A549 (cell line): ENCODE measurements around the gene DSP. TPM values are rescaled to one million over a fixed set of nuclear protein-coding genes. Genes with fewer than 3 reads are reported as not detected.

ENCODE experiments used
- ATAC-seq, 2 experiments: fragments of 200-7000 bp in 1 of 2; fragments of >200 bp in 1 of 2; cut with Nextera tagmentation in 1 of 2; cut with Tn5 transposase in 1 of 2; 3 replicates each; pipeline versions ENCODE4 v1.8.0 to v1.9.1; 2018 to 2020; ENCODE audit warnings: mild to moderate bottlenecking in 1 of 2, moderate library complexity in 1 of 2
- CTCF ChIA-PET: fragments of 300-600 bp; sonication (Branson Sonifier 250); formaldehyde crosslinking; extraction: SDS; loops from one replicate; lab custom pipeline; 2021; ENCODE audit warnings: antibody characterized with exemption, inconsistent platforms; lab: Yijun Ruan, JAX
- POLR2A ChIA-PET: fragments of 350-600 bp; formaldehyde crosslinking; extraction: SDS; loops from one replicate; lab custom pipeline; 2021; ENCODE audit warnings: antibody characterized with exemption, inconsistent platforms; lab: Yijun Ruan, JAX
- DNase-seq, 2 experiments: peaks; one replicate each; pipeline versions ENCODE4 v3.0.0 to v3.0.0-alpha.2; 2011 to 2016; ENCODE audit warnings: low read depth in 1 of 2, low spot score in 1 of 2
- FAIRE-seq: peaks from 2 replicates; lab custom pipeline; 2011; peaks lifted over from hg19 to GRCh38; lab: Jason Lieb, UNC
- H3K27ac ChIP-seq, 2 experiments: fragments of >200 bp; sonication (Bioruptor Twin); formaldehyde crosslinking; 3 replicates each; pipeline ENCODE4 v1.5.1; 2016 to 2017
- H3K4me1 ChIP-seq: fragments of >200 bp; sonication (Bioruptor Twin); formaldehyde crosslinking; 3 replicates; pipeline ENCODE4 v1.6.1; 2016
- H3K4me2 ChIP-seq: fragments of >200 bp; sonication (Bioruptor Twin); formaldehyde crosslinking; 3 replicates; pipeline ENCODE4 v1.6.1; 2016
- H3K4me3 ChIP-seq: fragments of >200 bp; sonication (Bioruptor Twin); formaldehyde crosslinking; 3 replicates; pipeline ENCODE4 v1.5.1; 2016
- H3K9me3 ChIP-seq: fragments of >200 bp; sonication (Bioruptor Twin); formaldehyde crosslinking; 3 replicates; pipeline ENCODE4 v1.6.1; 2016
- CEBPB ChIP-seq, 2 experiments: fragments of >200 bp in 1 of 2; sonication (Bioruptor Twin) in 1 of 2; formaldehyde crosslinking in 1 of 2; IDR thresholded peaks; 2 replicates each; pipeline ENCODE4 v1.6.1; 2012 to 2016
- CHD4 ChIP-seq: fragments of 200-600 bp; sonication (generic); IDR thresholded peaks from 2 replicates; pipeline ENCODE4 v1.6.1; 2016; ENCODE audit warnings: antibody characterized with exemption, mild to moderate bottlenecking, borderline replicate concordance
- FOSB ChIP-seq: fragments of 250-450 bp; sonication (Bioruptor Pico); IDR thresholded peaks from 2 replicates; pipeline ENCODE4 v1.5.0; 2020; ENCODE audit warnings: mild to moderate bottlenecking, moderate library complexity
- FOXS1 ChIP-seq: fragments of 250-450 bp; sonication (Bioruptor Pico); IDR thresholded peaks from 2 replicates; pipeline ENCODE4 v1.5.0; 2020; ENCODE audit warnings: mild to moderate bottlenecking, moderate library complexity
- HOXA7 ChIP-seq: fragments of 250-450 bp; sonication (Bioruptor Pico); IDR thresholded peaks from 2 replicates; pipeline ENCODE4 v1.5.0; 2020; ENCODE audit warnings: mild to moderate bottlenecking, moderate library complexity
- HOXB5 ChIP-seq: fragments of 250-450 bp; sonication (Bioruptor Pico); IDR thresholded peaks from 2 replicates; pipeline ENCODE4 v1.5.0; 2020; ENCODE audit warnings: mild to moderate bottlenecking, moderate library complexity
- JUNB ChIP-seq: fragments of >200 bp; sonication (Bioruptor Twin); formaldehyde crosslinking; IDR thresholded peaks from 2 replicates; pipeline ENCODE4 v1.6.1; 2016
- NFE2L2 ChIP-seq: fragments of 150-350 bp; conservative IDR thresholded peaks from 2 replicates; pipeline ENCODE4 v1.6.1; 2014; ENCODE audit warnings: low read length
- NPAS2 ChIP-seq: fragments of 250-450 bp; sonication (Bioruptor Pico); IDR thresholded peaks from 2 replicates; pipeline ENCODE4 v1.8.0; 2022; ENCODE audit warnings: mild to moderate bottlenecking, moderate library complexity, borderline replicate concordance
- POLR2A ChIP-seq: IDR thresholded peaks from 2 replicates; pipeline ENCODE4 v1.6.1; 2012; ENCODE audit warnings: mild to moderate bottlenecking, low read length
- RAD21 ChIP-seq, 2 experiments: fragments of >200 bp in 1 of 2; sonication (Bioruptor Twin) in 1 of 2; formaldehyde crosslinking in 1 of 2; IDR thresholded peaks in 1 of 2; conservative IDR thresholded peaks in 1 of 2; 2 replicates in 1 of 2; 3 replicates in 1 of 2; pipeline ENCODE4 v1.6.1; 2012 to 2018; ENCODE audit warnings: inconsistent platforms in 1 of 2
- RFX5 ChIP-seq: fragments of 450-650 bp; IDR thresholded peaks from 2 replicates; pipeline ENCODE4 v1.7.1; 2014; ENCODE audit warnings: antibody characterized with exemption, mild to moderate bottlenecking, moderate library complexity
- TP53 ChIP-seq: fragments of 250-450 bp; sonication (Bioruptor Pico); IDR thresholded peaks from 2 replicates; pipeline ENCODE4 v1.5.0; 2021; ENCODE audit warnings: mild to moderate bottlenecking, moderate library complexity
- ZSCAN20 ChIP-seq: fragments of 250-450 bp; sonication (Bioruptor Pico); IDR thresholded peaks from 2 replicates; pipeline ENCODE4 v1.8.0; 2022; ENCODE audit warnings: mild to moderate bottlenecking, moderate library complexity
- WGBS: methylation state at CpG from one replicate; pipeline ENCODE4 v1.1.6; 2017; ENCODE audit errors: missing lambda C conversion rate; 5-methylcytosine and 5-hydroxymethylcytosine counted together
- polyA plus RNA-seq, 4 experiments: library from polyadenylated mRNA; depleted of rRNA in 3 of 4; stranded (reverse); fragments of >200 nt; fragmentation: RNase III in 1 of 4; extraction: RNeasy Plus Mini Kit Qiagen cat#74134 plus additional on column Dnase treatment in 1 of 4; gene quantifications; 2 replicates in 3 of 4; 3 replicates in 1 of 4; pipeline ENCODE4 v1.2.3, GENCODE V29; 2011 to 2017
- TF ChIP-seq, protein P1 (sequence below): fragments of 200-600 bp; sonication (generic); IDR thresholded peaks from 2 replicates; pipeline ENCODE4 v1.6.1; 2016; ENCODE audit warnings: antibody characterized with exemption, mild to moderate bottlenecking, moderate library complexity
- TF ChIP-seq, protein P2 (sequence below): fragments of 450-650 bp; IDR thresholded peaks from 2 replicates; pipeline ENCODE4 v1.6.1; 2014; ENCODE audit warnings: antibody characterized with exemption
- TF ChIP-seq, protein P3 (sequence below): IDR thresholded peaks from 2 replicates; pipeline ENCODE4 v1.6.1; 2012

Gene DSP
- polyA plus RNA-seq, 2 of the 4 experiments (the other 2 are of a cell fraction): 15.2 to 34.1 TPM

DNA sequence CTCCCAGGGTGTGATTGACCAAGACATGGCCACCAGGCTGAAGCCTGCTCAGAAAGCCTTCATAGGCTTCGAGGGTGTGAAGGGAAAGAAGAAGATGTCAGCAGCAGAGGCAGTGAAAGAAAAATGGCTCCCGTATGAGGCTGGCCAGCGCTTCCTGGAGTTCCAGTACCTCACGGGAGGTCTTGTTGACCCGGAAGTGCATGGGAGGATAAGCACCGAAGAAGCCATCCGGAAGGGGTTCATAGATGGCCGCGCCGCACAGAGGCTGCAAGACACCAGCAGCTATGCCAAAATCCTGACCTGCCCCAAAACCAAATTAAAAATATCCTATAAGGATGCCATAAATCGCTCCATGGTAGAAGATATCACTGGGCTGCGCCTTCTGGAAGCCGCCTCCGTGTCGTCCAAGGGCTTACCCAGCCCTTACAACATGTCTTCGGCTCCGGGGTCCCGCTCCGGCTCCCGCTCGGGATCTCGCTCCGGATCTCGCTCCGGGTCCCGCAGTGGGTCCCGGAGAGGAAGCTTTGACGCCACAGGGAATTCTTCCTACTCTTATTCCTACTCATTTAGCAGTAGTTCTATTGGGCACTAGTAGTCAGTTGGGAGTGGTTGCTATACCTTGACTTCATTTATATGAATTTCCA is 43.9 kb downstream of the DSP start:
- CTCF ChIA-PET: no interaction called here
- Histone ChIP-seq H3K4me3 (no peak overlapping the region), H3K4me2 (no peak overlapping the region), H3K4me1 (peaks cover 15% of the 10 kb centered on the region), H3K9me3 (no peaks in the 10 kb centered on the region), H3K27ac (no peak overlapping the region)
- FAIRE-seq: no peak
- no peak for ATAC-seq
- POLR2A ChIA-PET: no interaction called here
- DNase-seq: no peak
- TF ChIP-seq, protein P1, sequence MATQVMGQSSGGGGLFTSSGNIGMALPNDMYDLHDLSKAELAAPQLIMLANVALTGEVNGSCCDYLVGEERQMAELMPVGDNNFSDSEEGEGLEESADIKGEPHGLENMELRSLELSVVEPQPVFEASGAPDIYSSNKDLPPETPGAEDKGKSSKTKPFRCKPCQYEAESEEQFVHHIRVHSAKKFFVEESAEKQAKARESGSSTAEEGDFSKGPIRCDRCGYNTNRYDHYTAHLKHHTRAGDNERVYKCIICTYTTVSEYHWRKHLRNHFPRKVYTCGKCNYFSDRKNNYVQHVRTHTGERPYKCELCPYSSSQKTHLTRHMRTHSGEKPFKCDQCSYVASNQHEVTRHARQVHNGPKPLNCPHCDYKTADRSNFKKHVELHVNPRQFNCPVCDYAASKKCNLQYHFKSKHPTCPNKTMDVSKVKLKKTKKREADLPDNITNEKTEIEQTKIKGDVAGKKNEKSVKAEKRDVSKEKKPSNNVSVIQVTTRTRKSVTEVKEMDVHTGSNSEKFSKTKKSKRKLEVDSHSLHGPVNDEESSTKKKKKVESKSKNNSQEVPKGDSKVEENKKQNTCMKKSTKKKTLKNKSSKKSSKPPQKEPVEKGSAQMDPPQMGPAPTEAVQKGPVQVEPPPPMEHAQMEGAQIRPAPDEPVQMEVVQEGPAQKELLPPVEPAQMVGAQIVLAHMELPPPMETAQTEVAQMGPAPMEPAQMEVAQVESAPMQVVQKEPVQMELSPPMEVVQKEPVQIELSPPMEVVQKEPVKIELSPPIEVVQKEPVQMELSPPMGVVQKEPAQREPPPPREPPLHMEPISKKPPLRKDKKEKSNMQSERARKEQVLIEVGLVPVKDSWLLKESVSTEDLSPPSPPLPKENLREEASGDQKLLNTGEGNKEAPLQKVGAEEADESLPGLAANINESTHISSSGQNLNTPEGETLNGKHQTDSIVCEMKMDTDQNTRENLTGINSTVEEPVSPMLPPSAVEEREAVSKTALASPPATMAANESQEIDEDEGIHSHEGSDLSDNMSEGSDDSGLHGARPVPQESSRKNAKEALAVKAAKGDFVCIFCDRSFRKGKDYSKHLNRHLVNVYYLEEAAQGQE: no peak
- TF ChIP-seq ZSCAN20: no peak
- no peak for TF ChIP-seq NPAS2 (CRISPR knock-in tag)
- TF ChIP-seq CHD4: no peak
- TF ChIP-seq RAD21 (conservative IDR thresholded peaks at IDR 0.05 in 1 of 2, IDR thresholded peaks at IDR 0.05 in 1 of 2): no peak
- 90% methylated on average over 28 of the region's 28 CpGs for WGBS

DNA sequence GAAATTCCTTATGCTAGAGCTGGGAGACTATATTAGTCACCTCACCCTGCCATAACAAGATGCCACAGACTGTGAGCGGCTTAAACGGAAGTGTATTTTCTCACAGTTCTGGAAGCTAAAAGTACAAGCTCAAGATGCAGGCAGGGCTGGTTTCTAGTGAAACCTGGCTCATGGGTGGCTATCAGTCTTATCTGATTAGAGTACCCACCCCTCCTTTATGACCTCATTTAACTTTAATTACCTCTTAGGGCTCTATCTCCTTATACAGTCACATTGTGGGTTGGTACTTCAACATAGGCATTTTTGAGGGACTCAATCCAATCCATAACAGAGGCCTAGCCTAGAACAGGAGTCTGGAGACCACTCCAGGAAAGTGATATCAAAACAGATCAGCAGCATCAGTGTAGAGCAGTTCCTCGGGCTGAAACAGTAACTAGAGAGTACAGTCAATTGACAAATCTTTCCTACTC is 46.2 kb downstream of the DSP start:
- ChIA-PET POLR2A (no interaction called here), CTCF (no interaction called here)
- H3K9me3 ChIP-seq: no peaks in the 10 kb centered on the region
- DNase-seq (no peak), FAIRE-seq (no peak), ATAC-seq (no peak)
- TF ChIP-seq TP53 (CRISPR knock-in tag): no peak
- no peak for TF ChIP-seq JUNB
- TF ChIP-seq HOXA7 (CRISPR knock-in tag): no peak
- TF ChIP-seq NFE2L2: no peak
- TF ChIP-seq, protein P2, sequence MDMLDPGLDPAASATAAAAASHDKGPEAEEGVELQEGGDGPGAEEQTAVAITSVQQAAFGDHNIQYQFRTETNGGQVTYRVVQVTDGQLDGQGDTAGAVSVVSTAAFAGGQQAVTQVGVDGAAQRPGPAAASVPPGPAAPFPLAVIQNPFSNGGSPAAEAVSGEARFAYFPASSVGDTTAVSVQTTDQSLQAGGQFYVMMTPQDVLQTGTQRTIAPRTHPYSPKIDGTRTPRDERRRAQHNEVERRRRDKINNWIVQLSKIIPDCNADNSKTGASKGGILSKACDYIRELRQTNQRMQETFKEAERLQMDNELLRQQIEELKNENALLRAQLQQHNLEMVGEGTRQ: no peak
- no peak for TF ChIP-seq POLR2A
- TF ChIP-seq FOSB: no peak
- no peak for TF ChIP-seq CHD4
- TF ChIP-seq RFX5: no peak
- no peak for TF ChIP-seq CEBPB (IDR thresholded peaks at IDR 0.05)
- no peak overlapping the region for H3K4me2 ChIP-seq
- no peak overlapping the region for H3K4me3 ChIP-seq
- peaks cover 16% of the 10 kb centered on the region; the same call in 2 of the 3 replicates for H3K4me1 ChIP-seq
- no peak overlapping the region for H3K27ac ChIP-seq
- 92% methylated on average over 2 of the region's 3 CpGs for WGBS

DNA sequence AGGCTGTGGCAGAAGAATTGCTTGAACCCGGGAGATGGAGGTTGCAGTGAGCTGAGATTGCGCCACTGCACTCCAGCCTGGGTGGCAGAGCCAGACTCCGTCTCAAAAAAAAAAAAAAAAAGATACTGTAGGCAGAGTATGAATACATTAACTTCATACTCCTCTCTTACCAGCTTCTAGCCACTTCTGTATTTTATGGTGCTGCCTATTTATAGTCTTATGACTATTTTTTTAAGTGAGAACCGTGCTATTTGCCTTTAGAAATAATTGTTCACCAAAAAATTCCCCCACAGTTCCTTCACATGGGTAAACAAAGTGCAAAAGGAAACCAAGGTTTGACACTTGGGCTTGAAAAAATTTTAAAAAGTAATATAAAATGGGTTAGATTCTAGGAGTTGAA is 47.0 kb downstream of the DSP start:
- no peak overlapping the region for H3K27ac ChIP-seq
- H3K9me3 ChIP-seq: no peaks in the 10 kb centered on the region
- peaks cover 24% of the 10 kb centered on the region; the same call in 2 of the 3 replicates for H3K4me1 ChIP-seq
- TF ChIP-seq FOXS1 (CRISPR knock-in tag): no peak
- TF ChIP-seq RFX5: no peak
- TF ChIP-seq, protein P3, sequence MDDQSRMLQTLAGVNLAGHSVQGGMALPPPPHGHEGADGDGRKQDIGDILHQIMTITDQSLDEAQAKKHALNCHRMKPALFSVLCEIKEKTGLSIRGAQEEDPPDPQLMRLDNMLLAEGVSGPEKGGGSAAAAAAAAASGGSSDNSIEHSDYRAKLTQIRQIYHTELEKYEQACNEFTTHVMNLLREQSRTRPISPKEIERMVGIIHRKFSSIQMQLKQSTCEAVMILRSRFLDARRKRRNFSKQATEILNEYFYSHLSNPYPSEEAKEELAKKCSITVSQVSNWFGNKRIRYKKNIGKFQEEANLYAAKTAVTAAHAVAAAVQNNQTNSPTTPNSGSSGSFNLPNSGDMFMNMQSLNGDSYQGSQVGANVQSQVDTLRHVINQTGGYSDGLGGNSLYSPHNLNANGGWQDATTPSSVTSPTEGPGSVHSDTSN: no peak
- no peak for TF ChIP-seq HOXB5 (CRISPR knock-in tag)
- TF ChIP-seq, all 56 proteins: peak for 0
- ATAC-seq (no peak), FAIRE-seq (no peak), DNase-seq (no peak)
- ChIA-PET CTCF (no interaction called here), POLR2A (no interaction called here)
- Histone ChIP-seq H3K4me2 (no peak overlapping the region), H3K4me3 (no peak overlapping the region)
- 71% methylated on average over 4 of the region's 4 CpGs for WGBS
